ENCODE data around the gene LMCD1.

Gene LMCD1, protein sequence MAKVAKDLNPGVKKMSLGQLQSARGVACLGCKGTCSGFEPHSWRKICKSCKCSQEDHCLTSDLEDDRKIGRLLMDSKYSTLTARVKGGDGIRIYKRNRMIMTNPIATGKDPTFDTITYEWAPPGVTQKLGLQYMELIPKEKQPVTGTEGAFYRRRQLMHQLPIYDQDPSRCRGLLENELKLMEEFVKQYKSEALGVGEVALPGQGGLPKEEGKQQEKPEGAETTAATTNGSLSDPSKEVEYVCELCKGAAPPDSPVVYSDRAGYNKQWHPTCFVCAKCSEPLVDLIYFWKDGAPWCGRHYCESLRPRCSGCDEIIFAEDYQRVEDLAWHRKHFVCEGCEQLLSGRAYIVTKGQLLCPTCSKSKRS

DNA sequence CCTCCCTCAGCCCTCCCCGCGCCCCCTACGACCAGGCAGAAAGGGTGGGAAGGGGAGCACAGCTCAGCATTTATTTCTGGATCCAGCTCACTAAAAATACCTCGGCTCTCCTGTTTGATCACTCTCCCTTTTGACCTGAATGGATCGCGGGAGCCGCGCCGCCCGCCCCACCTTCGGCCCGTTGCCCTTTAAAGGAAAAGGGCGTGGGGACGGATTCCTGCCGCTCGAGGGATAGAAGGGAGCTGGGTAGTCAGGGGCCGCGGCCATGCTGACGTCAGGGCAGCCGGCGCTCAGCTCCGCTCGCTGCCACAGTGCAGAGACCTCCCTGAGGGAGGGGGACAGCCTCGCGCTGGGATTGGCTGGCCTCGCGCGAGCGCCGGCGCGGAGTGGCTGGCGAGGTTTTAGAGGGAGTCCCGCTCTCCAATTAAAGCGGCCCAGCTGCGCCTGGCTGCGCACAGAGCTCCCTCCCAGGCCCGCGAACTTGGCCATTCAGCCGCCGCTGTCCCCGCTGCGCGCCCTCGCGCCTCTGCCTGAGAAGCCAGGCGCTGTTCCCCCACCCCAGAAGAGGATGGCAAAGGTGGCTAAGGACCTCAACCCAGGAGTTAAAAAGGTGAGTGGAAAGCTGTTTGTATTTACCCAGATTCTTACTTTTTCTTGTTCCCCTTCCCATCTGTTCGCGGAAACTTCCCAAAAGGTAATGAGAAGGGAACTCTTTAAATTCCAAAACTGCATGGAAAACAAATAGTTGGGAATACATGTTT lies at the start of gene LMCD1:
Gene LMCD1 (plus strand): TSS at position 453 of the 761 bp plus-strand sequence. CDS start 116 bp downstream, at position 569.
- peak; percentile 49 to 69 for DNase-seq (ENCODE audit: low read depth in 2 of 2)

DNA sequence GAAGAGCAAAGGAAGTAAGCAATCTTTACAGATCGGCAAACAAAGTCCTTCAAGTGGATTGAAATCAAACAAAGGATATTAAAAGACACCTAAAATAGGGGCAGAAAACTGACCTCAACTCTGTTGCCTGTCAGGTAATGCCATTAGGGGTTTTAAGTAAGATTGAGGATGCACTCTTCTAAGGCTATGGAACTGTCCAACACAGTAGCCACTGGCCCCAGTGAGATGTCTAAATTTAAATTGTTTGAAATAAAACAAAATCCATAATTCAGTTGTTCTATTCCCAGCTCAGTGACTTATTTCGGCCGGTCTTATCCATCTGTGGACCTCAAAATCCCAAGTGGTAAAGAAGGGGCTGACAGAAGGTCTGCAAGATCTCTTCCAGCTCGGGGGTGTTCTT lies 49.5 kb upstream of the LMCD1 start:
- no peak for DNase-seq (ENCODE audit: low read depth in 2 of 2)

DNA sequence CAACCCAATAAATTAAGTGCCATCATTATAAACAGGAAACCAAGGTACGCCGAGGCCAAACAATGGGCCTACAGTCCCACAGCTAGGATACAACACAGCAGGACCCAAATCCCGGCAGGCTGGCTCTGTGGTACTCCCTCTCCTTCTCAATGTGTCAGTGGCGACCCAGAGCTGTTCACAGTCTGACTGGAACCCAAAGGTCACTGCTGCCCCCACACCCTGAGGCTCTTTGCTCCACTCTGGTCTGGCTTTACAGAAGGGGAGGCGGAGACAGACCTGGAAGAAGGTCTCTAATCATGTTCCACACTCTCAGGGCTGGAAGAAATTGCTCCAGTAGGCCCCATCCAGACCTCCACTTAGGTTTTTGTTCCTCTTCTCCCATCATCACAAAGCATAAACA lies 48.5 kb upstream of the LMCD1 start:
- no peak for DNase-seq (ENCODE audit: low read depth in 2 of 2)

DNA sequence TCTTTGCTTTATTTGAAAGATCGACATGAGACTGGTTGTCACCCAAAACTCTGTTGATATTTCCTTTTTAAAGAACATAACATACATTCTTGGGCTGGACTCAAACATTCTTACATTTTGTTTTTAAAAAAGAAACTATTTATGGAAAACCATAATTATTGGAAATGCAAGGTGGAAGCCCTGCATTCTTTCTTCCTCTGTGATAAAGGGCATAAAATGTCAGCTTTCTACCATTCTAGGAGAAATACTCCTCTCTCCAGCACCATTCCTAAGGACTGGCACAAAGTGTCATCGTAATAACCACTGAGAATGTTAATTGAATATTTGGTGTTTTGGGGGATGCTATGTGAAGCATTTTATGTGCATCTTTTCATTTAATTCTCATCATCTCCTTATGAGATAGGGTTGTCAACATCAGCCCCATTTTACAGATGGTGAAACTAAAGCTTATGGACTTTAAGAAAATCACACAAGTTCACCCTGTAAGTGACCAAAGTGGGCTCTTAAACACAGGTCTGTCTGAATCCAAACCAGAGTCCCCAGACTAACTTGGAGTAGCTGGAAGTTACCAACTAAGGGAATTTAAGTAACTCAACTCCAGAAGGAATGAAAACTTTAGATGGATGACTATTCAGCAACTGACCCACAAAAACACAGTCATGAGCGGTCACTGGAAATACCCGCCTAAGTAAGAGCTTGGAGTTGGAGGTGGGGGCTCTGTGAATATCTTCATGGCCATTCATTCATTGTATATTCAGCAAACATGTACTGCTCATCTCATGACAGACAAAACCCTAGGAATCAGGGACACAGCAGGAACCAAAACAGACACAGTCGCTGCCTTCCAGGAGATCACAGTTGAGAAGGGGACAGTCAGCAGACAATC lies 45.9 kb upstream of the LMCD1 start:
- no peak for DNase-seq (ENCODE audit: low read depth in 2 of 2)

DNA sequence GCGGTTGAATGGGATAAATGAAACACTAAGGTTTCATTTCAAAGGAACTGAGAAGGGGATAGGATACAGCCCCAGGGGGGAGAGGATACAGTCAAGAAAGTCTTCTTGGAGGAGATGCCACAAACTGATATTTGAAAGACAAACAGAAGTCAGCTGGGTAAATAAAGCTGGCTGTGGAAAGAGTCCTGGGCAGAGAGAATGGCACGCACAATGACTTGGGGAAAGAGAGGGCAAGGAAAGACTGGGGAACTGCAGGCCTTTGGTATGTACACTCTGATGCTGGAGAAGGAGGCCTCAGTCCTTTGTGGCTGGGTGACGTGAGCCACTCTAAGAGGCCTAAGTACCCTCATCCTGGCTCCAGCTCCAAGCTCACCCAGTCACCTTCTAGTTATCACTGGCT lies 45.2 kb upstream of the LMCD1 start:
- no peak for DNase-seq (ENCODE audit: low read depth in 2 of 2)

DNA sequence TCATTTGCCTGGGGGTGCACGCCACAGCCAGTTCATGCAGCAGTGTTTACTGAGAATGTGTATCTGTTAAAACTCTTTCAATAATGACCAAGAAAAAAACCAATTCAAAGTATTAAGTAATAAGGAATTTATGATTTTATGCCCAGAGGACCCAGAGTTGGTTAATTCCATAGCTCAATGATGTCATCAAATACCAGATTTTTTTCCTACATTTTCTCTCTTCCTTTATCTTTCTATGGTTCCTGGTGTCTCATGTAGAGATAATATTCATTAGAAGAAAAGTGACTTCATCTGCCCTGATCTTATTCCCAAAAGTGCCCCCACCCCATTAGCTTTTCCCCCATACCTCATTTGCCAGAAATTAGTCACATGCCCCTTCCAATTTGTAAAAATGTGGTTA lies 44.6 kb upstream of the LMCD1 start:
- no peak for DNase-seq (ENCODE audit: low read depth in 2 of 2)

DNA sequence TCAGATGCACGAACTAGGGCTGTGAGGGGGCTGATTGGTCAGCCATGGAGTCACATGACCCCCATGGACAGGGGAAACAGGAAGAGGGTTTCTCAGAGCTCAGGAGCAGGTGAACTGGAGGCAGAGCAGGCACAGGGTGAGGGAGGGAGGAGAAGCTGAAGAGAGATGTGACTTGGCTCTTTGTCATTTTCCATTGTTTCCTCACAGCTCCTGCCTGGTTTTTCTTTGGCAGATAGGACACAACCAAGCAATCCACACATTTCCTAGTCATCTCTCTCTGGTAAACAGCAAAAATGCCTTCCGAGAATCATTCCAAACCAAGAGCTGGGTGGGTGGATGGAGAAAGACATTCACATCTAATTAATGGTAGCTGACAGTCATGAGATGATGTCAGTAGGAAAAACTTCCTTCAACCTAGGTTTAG lies 43.4 kb upstream of the LMCD1 start:
- DNase-seq (ENCODE audit: low read depth in 2 of 2): no peak

DNA sequence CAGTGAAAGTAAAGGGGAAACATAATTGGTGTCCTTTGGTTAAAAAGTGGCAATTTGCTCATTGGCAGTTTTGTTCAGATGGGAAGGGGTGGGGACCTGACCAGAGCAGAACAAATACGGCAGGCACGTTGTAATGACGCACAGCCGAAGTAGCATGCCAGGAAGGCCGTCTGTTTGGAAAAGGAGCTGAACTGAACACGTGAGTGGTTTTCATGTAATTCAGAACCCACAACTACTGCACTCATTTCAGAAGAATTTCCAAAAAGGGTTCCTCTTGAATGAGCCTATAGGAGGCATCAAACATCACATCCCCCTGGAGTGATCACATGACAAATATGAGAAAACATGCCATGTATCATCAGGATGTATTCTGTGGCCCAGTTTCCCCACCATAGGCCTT lies 42.9 kb upstream of the LMCD1 start:
- no peak for DNase-seq (ENCODE audit: low read depth in 2 of 2)

DNA sequence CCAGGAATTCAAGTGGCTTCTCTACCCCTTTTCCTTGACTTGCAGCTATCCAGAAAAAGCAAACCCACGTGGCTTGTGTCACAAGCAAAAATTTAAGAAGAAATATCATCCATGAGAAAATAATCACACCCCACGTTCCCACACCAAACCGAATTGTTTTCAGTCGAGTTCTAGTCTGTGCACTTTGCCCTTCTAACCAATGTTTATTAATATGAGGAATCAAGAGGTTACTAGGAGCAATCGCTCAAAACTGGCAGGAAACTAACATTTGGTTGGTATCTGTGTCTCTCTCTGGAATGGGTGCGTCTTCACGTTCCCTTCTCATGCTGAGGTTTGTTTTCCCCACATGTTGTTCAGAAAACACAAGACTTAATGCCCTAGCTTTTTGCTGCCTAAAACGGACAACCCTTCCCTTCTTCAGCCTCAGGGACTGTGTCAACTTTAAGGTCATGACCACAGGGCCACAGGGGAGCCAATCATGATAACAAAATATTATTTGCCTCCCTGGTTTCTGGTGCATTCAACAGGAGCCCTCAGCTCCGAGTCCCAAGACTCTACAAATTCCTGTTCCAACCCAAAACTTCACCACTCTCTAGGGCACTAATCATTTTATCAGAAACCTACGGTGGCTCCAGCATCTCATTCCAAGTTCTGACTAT lies 41.4 kb upstream of the LMCD1 start:
- DNase-seq (ENCODE audit: low read depth in 2 of 2): no peak

DNA sequence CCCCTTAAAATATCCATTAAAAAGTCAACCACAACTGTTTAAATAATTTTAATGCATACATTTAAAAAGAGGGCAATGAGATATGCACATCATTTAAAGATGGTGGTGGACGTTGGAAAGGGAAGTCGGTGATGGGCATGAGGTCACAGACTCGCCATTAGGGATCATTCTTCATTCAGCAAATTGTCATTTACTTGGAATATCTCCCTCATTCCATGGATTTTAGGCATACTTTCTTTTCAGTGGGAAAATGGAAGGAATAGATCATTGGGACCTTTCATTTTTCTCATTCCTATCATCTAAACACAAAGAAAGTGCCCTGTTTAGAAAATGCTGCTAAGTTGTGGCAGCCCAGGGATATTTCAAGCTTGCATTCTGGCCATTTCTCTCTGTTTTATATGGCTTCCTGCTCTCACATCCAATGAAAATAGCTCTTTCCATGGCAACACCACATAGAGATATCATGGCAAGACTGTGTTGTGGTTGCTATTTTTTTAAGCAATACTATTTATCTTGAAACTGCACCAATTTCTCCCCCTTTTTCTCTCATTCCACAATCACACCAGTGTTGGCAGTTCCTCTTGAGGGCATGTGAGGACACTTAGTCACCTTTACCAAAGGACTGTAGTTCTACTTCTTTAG lies 40.7 kb upstream of the LMCD1 start:
- DNase-seq (ENCODE audit: low read depth in 2 of 2): no peak

DNA sequence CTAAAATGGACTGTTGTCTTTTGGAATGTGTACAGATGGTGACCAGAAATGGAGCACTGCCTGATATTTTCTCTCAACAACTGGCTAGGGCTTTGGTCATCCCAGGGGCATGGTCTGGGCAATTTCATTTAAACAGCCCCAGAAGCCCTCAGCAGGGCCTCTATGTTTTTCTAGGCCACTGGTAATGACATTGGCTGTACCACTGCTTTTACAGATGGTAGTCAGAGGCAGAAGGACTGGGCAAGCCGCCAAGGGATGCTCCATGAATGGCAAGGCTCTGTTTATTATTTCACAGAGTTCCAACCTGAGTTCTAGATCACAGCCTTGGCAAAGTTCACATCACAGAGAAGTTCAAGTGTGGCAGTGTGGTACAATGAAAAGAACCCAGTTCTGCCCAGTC lies 37.0 kb upstream of the LMCD1 start:
- DNase-seq (ENCODE audit: low read depth in 2 of 2): no peak

DNA sequence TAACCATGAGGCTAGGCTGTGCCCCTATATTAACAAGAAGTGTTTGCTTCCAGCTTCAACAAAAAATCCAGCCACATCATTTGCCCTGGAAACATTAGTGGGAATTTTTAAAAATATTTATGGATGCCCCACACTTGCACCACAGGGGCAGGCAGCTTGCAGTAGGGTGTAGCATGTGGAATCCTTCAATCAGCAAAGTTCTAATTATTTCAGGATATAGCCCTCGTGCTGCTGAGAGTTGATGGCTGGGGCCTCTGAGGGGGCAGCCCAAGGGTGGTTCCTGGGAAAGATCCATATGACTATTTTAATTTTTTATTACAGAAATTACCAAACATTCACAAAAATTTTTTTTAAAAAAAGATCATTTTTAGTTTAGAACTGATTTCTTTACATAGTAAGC lies 35.1 kb upstream of the LMCD1 start:
- no peak for DNase-seq (ENCODE audit: low read depth in 2 of 2)

DNA sequence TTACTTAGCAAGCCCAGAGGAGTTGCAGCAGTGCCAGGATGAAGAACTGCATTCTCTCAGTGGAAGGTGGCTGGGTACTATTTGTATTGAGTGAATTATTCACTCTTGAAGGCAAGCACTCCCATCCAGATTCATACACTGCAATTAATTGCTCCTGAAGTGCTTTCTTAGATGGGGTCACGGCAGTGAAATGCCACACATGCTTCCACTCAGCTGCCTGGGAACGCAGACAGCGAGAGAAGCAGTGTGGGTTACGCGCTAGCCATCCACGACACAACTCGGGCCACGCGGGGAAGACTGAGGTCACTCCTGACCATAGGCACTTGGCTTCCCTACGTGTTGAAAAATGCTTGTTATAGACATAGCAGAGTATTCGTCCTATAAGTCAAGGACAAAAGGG lies 30.8 kb upstream of the LMCD1 start:
- DNase-seq (ENCODE audit: low read depth in 2 of 2): no peak

DNA sequence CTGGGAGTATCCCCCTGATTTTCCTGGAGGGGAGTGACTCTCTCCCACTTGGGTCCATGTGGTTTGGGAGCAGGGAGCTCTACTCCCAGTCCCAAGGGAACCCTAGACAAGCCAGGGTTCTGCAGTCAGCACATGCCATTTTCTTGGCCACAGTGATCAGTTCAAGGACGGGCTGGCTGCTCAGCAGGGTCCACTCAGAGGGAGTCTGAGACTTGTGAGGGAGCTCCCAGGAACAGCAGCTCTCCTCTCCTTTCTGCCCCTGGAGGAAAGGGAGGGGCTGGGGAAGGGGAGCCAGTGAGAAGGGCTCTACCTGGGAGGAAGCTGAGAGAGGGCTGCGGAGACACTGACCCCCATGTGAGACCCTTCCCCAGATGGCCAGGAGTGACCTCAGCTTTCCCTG lies 29.1 kb upstream of the LMCD1 start:
- no peak for DNase-seq (ENCODE audit: low read depth in 2 of 2)

DNA sequence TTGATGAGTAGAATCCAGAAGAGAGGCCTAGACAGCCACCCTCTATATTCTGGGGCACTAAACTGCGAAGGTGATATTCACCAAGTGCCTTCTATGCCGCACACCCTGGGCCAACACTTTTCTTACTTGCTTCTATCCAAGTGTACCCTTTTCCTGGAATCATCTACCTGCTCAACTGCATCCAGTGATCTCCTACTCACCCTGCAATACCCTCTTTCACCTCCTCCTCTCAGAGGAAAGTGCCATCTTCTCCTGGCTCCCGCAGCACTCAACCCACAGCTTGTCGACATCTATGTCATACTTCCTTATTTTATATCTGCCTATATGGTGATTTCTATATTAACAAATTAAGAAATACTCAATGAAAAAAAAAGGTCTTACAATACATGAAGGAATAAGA lies 28.6 kb upstream of the LMCD1 start:
- no peak for DNase-seq (ENCODE audit: low read depth in 2 of 2)

DNA sequence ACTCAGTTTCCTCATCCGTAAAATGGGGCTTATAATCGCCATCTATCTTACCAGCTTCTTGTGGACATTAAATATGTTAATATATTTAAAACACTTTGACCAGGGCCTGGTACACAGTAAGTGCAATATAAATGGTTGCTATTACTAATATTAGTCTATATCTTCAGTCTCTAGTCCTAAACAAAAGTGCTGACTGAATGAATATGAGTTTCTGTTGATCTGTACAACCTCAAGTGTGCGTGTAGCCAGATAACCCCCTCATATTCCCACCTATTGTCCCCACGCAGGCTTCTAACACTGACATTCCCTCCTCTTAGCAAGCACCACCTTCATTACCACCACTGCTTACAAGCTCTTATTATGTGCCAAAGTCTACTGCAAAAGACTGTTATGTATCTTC lies 27.6 kb upstream of the LMCD1 start:
- no peak for DNase-seq (ENCODE audit: low read depth in 2 of 2)

DNA sequence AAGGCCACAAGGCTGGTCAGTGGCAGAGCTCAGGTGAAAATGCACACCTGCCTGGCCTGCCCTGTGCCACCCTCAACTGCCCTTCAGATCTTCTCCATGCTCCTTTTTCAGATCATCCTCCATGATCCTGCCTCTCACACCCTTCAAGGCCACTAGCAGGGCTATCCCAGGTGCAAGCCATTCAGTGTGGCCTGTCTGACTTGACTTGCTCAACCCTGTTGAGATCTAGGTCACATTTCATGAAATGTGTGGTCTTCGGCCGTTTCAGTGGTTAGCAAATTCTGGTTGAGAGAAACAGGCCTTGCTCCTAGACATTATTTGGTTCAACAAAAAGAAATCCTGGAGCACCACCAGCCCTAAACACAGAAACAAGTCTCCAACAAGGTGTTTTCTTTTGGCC lies 26.6 kb upstream of the LMCD1 start:
- no peak for DNase-seq (ENCODE audit: low read depth in 2 of 2)

DNA sequence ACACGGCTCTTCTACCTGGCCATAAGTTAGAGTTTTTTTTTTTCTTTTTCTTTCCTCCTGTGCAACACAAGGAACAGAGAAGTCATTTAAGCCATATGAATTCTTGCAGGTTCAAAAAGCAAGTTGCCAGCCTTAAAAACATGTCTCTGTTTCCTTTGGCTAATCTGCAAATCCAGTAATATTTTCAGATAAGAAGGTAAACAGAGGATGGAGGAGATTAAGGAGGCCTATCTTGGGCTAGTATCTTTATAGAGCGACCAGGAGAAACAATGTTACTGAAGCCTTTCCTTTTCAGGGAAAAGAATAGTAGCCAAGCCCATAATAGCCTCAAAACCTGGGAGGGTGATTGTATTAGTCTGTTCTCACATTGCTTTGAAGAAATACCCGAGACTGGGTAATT lies 20.9 kb upstream of the LMCD1 start:
- DNase-seq (ENCODE audit: low read depth in 2 of 2): no peak

DNA sequence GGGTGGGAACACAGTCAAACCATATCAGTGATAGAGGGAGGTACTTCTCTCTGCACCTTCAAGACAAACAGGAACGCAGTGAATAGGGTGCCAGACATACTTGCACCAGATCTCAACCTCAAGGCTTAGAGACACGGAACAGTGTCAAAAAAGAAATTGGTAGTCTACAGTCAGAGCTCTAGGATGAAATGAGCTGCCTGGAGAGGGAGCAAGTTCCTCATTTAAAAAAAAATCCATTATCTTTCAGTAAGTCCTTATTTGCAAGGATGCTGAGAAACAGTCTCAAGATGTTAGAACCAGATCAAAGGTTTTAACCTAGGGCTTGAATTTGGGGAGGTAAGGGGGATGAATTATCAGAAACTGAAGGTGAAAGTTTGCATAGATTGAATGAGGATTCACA lies 20.2 kb upstream of the LMCD1 start:
- no peak for DNase-seq (ENCODE audit: low read depth in 2 of 2)

DNA sequence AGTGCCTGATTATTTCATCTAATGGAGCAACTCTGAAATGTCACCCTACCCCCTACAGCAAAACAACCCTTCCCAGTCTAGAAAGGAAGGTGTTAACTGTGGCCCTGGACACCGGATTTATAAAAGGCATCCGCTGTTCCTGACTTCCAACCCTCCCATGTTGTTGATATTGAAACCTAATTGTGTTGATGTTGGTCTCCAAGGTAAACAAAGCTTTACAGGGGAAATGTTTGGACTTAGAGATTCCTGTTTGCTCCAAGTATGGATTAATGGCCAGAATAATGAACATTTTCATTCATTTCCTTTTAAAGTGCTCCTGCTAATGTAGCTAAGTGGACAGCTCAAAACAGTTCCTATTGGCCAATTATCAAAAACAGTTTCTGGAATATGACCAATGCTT lies 19.4 kb upstream of the LMCD1 start:
- no peak for DNase-seq (ENCODE audit: low read depth in 2 of 2)

DNA sequence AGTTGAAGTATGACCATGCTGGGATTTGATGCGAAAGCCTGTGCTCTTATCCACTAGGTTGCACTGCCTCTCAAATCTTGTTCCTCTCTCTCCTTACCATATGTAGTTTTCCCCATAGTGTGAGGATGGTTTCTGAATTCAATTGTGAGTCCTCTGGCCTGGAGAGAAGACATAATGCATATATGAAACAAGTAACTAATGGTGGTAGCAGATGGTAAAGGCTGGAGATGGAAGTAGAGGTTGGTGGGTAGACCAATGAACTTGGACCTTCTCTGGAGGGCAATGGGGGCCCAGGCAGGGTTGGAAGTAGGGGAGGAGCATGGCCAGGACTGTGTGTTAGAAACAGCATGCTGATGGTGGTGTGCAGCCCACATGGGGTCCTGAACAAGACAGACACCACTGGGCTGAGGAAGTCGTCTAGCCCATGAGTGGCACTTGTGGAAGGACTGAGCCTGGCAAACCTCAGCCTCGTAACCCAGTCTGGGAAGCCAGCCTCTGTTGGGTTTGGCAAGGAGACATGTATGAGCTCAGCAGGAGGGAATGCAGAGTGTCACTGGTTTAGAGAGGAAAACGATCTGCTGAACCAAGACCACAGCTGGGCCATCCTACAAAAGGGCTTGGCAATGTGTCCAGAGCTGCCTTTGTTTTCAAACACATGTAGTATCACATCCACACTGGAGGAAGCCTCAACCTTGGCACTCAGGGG lies 18.5 kb upstream of the LMCD1 start:
- no peak for DNase-seq (ENCODE audit: low read depth in 2 of 2)

All from stimulated activated CD4-positive, alpha-beta T cell treated with anti-CD3 and anti-CD28 coated beads, Interleukin-1b, Interleukin-23, amount 100 ng/mL, for 4 hours (primary cell).